ENCODE results near the gene SPRR2B.
"Not testable (repeated sequence)": the region's sequence is repeated elsewhere in the genome, so short reads cannot be mapped to it uniquely, and the experiment has no call there.

SPRR2B gene

GRCh38 chr1:153071511-153071910 is at the start of gene SPRR2B:
Gene SPRR2B (minus strand): TSS chr1:153071611. CDS start chr1:153070839, 772 bp downstream.
- H3K4me3 ChIP-seq (ENCODE audit: low read depth, low read length), result no peak within 1 kb of the TSS
- no peak for DNase-seq (ENCODE audit: low read depth)

GRCh38 chr1:153120945-153121344 is 49.5 kb upstream of the SPRR2B start:
- no peak for DNase-seq (ENCODE audit: low read depth)
- H3K4me3 ChIP-seq (ENCODE audit: low read depth, low read length), result no peak overlapping the region

- H3K4me3 ChIP-seq (ENCODE audit: low read depth, low read length), result no peak overlapping the region
- no peak for DNase-seq (ENCODE audit: low read depth)
Measured at GRCh38 chr1:153119491-153119971, 48.1 kb upstream of the SPRR2B start.

GRCh38 chr1:153115264-153115663 is 43.9 kb upstream of the SPRR2B start:
- H3K4me3 ChIP-seq (ENCODE audit: low read depth, low read length); DNase-seq (ENCODE audit: low read depth): not testable (repeated sequence)

GRCh38 chr1:153113416-153113815 is 42.0 kb upstream of the SPRR2B start, which contains the start of gene SPRR2F:
Gene SPRR2F (minus strand): TSS chr1:153113516. CDS start chr1:153112733, 783 bp downstream.
- no peak within 1 kb of the TSS for H3K4me3 ChIP-seq (ENCODE audit: low read depth, low read length)
- DNase-seq (ENCODE audit: low read depth), result no peak

DNA sequence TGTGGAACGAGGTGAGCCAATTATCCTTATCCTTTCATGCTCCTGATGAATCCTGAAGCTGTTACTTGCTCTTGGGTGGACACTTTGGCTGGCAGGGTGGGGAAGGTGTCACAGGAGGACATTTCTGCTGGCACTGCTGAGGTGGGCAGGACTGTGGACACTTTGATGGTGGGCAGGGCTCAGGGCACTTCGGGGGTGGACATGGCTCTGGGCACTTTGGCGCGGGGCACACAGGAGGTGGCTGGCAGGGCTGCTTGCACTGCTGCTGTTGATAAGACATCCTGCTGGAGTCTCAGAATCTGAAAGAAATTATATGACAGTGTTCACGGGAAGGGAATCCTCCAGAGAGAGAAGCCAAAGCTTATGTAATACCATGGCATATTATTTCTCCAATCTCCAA is 41.0 kb upstream of the SPRR2B start:
- not testable (repeated sequence) for DNase-seq (ENCODE audit: low read depth); H3K4me3 ChIP-seq (ENCODE audit: low read depth, low read length)

DNA sequence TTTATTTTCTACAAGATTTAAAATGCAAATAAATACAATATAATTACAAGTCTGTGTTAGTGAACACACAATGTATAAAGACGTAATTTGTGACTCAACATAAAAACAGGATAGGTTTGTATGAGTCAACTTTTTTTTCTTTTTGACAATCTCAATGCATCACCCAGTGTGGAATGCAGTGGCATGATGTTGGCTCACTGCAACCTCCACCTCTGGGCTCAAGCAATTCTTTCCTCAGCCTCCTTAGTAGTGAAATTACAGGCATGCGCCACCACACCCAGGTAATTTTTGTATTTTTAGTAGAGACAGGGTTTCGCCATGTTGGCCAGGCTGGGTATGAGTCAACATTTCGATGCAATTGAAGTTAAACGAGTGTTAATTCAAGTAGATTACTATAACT is 28.8 kb upstream of the SPRR2B start:
- no peak overlapping the region for H3K4me3 ChIP-seq (ENCODE audit: low read depth, low read length)
- peak; percentile 18 for DNase-seq (ENCODE audit: low read depth)

DNA sequence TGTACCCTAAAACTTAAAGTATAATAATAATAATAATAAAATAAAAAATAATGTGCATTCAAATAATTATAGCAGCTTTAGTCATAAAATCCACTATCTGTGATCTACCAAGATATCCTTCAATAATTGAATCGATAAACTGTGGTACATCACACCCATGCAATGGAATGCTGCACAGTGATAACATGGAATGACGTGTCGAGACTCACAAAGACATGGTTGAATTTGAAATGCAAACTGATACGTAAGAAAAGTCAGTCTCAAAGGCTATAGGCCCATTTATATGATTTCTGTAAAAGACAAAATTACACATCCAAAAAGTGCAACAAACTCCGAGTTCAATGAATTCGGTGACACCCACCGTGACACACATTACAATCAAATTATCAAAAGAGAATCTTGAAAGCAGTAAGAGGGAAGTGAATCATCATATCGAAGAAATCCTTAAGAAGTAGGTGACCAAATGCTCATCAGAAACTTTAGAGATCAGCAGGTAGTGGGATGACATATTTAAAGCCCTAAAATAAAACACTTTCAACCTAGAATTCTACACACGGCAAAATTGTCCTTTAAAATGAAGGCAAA is 28.1 kb upstream of the SPRR2B start:
- H3K4me3 ChIP-seq (ENCODE audit: low read depth, low read length), result no peak overlapping the region
- DNase-seq (ENCODE audit: low read depth), result no peak

GRCh38 chr1:153095764-153096163 is 24.4 kb upstream of the SPRR2B start:
- no peak for DNase-seq (ENCODE audit: low read depth)

DNA sequence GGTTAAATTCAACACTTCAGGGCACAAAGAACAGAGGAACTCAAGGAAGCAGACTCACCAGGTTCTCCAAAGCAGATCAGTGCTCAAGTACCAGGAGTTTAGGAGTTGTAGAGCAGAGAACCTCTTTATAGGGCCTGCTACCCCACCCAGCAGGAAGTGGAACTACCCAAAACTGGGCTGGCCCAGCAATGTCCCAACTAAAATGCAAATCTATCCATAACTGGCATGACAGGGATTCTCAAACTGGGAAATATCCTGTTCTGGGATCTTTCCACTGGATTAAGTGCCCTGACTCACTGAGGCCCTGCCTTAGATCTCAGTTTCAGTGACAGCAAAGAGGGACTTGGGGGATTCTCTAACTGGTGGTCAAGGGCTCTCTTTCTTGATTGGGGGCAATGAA is 23.0 kb upstream of the SPRR2B start, which contains the start of gene SPRR2E:
Gene SPRR2E, minus strand, starts transcription at position 101 of the 400 bp plus-strand sequence. CDS start 775 bp downstream, outside the sequence.
- H3K4me3 ChIP-seq (ENCODE audit: low read depth, low read length), result no peak within 1 kb of the TSS
- no peak for DNase-seq (ENCODE audit: low read depth)

More at GRCh38 chr1:153095764-153096163, 24.4 kb upstream of the SPRR2B start:
- no peak overlapping the region for H3K4me3 ChIP-seq (ENCODE audit: low read depth, low read length)

GRCh38 chr1:153087652-153088051 is 16.2 kb upstream of the SPRR2B start:
- H3K4me3 ChIP-seq (ENCODE audit: low read depth, low read length), result no peak overlapping the region
- no peak for DNase-seq (ENCODE audit: low read depth)

DNA sequence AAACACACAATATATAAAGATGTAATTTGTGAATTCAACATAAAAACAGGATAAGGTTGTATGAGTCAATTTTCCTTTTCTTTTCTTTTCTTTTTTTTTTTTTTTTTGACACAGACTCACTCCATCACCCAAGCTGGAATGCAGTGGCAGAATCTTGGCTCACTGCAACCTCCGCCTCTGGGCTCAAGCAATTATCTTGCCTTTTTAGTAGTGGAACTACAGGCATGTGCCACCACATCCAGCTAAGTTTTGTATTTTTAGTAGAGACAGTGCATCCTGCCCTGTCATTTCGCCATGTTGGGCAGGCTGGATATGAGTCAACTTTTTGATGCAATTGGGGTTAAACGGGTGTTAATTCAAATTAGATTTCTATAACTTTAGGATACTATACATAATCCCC is 10.3 kb upstream of the SPRR2B start:
- H3K4me3 ChIP-seq (ENCODE audit: low read depth, low read length), result no peak overlapping the region
- DNase-seq (ENCODE audit: low read depth), result no peak

GRCh38 chr1:153072806-153073726 is 1.7 kb upstream of the SPRR2B start:
- no peak for DNase-seq (ENCODE audit: low read depth)
- H3K4me3 ChIP-seq (ENCODE audit: low read depth, low read length), result no peak overlapping the region

DNA sequence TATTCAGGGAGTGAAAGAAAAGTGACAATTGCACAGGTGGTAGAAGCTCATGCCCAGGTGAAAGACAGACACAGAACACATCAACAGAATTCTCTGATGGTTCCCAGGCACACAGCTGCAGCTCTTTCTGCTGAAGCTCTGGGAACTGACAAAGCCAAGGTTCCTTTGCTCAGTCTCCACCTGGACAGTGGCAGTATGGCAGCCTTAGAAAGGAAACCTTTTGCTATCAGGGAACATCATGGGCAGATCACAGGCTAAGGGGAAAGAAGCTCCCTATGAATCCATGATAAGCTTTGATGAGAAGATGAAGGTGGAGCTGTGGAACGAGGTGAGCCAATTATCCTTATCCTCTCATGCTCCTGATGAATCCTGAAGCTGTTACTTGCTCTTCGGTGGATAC is 1.2 kb downstream of the SPRR2B start:
- DNase-seq (ENCODE audit: low read depth), result no peak

GRCh38 chr1:153058826-153059784 is 12.3 kb downstream of the SPRR2B start:
- no peak overlapping the region for H3K4me3 ChIP-seq (ENCODE audit: low read depth, low read length)

More for the DNA sequence above, 1.2 kb downstream of the SPRR2B start:
- H3K4me3 ChIP-seq (ENCODE audit: low read depth, low read length), result no peak overlapping the region

GRCh38 chr1:153058154-153058553 is 13.3 kb downstream of the SPRR2B start:
- no peak for DNase-seq (ENCODE audit: low read depth)
- no peak overlapping the region for H3K4me3 ChIP-seq (ENCODE audit: low read depth, low read length)

More at GRCh38 chr1:153058826-153059784, 12.3 kb downstream of the SPRR2B start:
- no peak for DNase-seq (ENCODE audit: low read depth)

- no peak within 1 kb of the TSS for H3K4me3 ChIP-seq (ENCODE audit: low read depth, low read length)
- DNase-seq (ENCODE audit: low read depth), result no peak
Measured at GRCh38 chr1:153057375-153057774, 14.0 kb downstream of the SPRR2B start, which contains the start of gene SPRR2A. Gene SPRR2A (minus strand): TSS chr1:153057512. CDS start chr1:153056735, 777 bp downstream.

DNA sequence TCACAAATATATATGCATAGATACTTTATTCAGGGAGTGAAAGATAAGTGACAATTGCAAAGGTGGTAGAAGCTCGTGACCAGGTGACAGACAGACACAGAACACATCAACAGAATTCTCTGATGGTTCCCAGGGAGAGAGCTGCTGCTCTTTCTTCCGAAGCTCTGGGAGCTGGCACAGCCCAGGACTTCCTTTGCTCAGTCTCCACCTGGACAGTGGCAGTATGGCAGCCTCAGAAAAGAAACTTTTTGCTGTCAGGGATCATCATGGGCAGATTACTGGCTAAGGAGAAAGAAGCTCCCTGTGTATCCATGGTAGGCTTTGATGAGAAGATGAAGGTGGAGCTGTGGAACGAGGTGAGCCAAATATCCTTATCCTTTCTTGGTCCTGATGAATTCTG is 15.3 kb downstream of the SPRR2B start:
- H3K4me3 ChIP-seq (ENCODE audit: low read depth, low read length); DNase-seq (ENCODE audit: low read depth): not testable (repeated sequence)

DNA sequence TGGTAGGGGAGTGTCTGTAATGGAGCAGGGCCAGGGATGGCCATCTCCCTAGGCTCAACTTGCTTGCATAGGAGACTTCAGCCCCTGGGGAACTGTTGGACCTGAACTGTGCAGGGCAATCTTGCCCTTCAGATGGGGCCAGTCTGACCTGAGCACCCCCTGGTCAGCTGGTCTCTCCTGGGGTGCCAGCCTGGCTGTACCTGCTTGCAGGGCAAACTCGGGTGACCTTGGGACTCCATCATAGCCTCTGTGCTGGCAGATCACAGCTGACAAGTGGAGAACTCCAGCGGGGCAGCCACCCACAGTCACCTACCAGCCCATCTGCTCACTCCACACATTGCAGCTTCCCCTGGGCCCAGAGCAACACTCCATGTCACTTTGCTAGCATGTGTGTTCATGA is 22.2 kb downstream of the SPRR2B start:
- no peak overlapping the region for H3K4me3 ChIP-seq (ENCODE audit: low read depth, low read length)
- no peak for DNase-seq (ENCODE audit: low read depth)

Measured in skeletal muscle cell (primary cell).